GM23248 (cell line): ENCODE results near the gene TRMT2A. TPM values are rescaled to one million over a fixed set of nuclear protein-coding genes. Genes with fewer than 3 reads are reported as not detected.
"Not testable (repeated sequence)": the region's sequence is repeated elsewhere in the genome, so short reads cannot be mapped to it uniquely, and the experiment has no call there.

Source experiments
- DNase-seq: peaks from one replicate; pipeline ENCODE4 v3.0.0-alpha.2; 2015
- H2AFZ ChIP-seq: fragments of 200-600 bp; sonication (generic); 2 replicates; pipeline ENCODE4 v1.6.1; 2016; ENCODE audit warnings: antibody characterized with exemption
- H3F3A ChIP-seq: fragments of 200-600 bp; sonication (generic); 2 replicates; pipeline ENCODE4 v1.6.1; 2016; ENCODE audit warnings: mild to moderate bottlenecking, antibody characterized with exemption, mixed run types; ENCODE audit not compliant: insufficient read depth
- H3K27ac ChIP-seq: fragments of 200-600 bp; sonication (generic); 2 replicates; pipeline ENCODE4 v1.5.1; 2016; ENCODE audit warnings: mild to moderate bottlenecking
- H3K27me3 ChIP-seq: fragments of 200-600 bp; sonication (generic); replicated peaks from 2 replicates; pipeline ENCODE4 v1.6.1; 2016; ENCODE audit warnings: mild to moderate bottlenecking; ENCODE audit not compliant: insufficient read depth
- H3K36me3 ChIP-seq: fragments of 200-600 bp; sonication (generic); 2 replicates; pipeline ENCODE4 v1.6.1; 2016; ENCODE audit warnings: low read depth, mild to moderate bottlenecking
- H3K4me1 ChIP-seq: fragments of 200-600 bp; sonication (generic); 2 replicates; pipeline ENCODE4 v1.6.1; 2016; ENCODE audit warnings: mild to moderate bottlenecking; ENCODE audit not compliant: insufficient read depth
- H3K4me2 ChIP-seq: fragments of 200-600 bp; sonication (generic); one replicate; pipeline ENCODE4 v1.6.1; 2016; ENCODE audit warnings: mild to moderate bottlenecking; ENCODE audit not compliant: unreplicated experiment
- H3K4me3 ChIP-seq: fragments of 200-600 bp; sonication (generic); 2 replicates; pipeline ENCODE4 v1.5.1; 2016; ENCODE audit warnings: mild to moderate bottlenecking
- H3K79me2 ChIP-seq: fragments of 200-600 bp; sonication (generic); 2 replicates; pipeline ENCODE4 v1.6.1; 2016; ENCODE audit warnings: mild to moderate bottlenecking; ENCODE audit not compliant: insufficient read depth
- H3K9ac ChIP-seq: fragments of 200-600 bp; sonication (generic); 2 replicates; pipeline ENCODE4 v1.6.1; 2016; ENCODE audit warnings: mild to moderate bottlenecking
- H3K9me2 ChIP-seq: fragments of 200-600 bp; sonication (generic); 2 replicates; pipeline ENCODE4 v1.6.1; 2016; ENCODE audit warnings: mixed run types, mild to moderate bottlenecking, moderate library complexity; ENCODE audit not compliant: insufficient read depth
- H3K9me3 ChIP-seq: fragments of 200-600 bp; sonication (generic); one replicate; pipeline ENCODE4 v1.6.1; 2017; ENCODE audit warnings: low read depth
- H4K20me1 ChIP-seq: fragments of 200-600 bp; sonication (generic); 2 replicates; pipeline ENCODE4 v1.6.0; 2016; ENCODE audit not compliant: insufficient read depth
- EZH2 ChIP-seq: fragments of 200-600 bp; sonication (generic); IDR thresholded peaks from 2 replicates; pipeline ENCODE4 v1.6.1; 2018; ENCODE audit warnings: antibody characterized with exemption, mild to moderate bottlenecking; ENCODE audit not compliant: insufficient read depth, poor library complexity, severe bottlenecking
- EZH2phosphoT487 ChIP-seq: fragments of 200-600 bp; sonication (generic); IDR thresholded peaks from 2 replicates; pipeline ENCODE4 v1.6.1; 2018; ENCODE audit warnings: antibody characterized with exemption, moderate library complexity, mild to moderate bottlenecking, low read depth; ENCODE audit not compliant: insufficient read depth
- WGBS, 2 experiments: methylation state at CpG; one replicate each; pipeline ENCODE4 v1.1.6; 2015 to 2017; ENCODE audit warnings: low lambda C conversion rate in 2 of 2, low coverage in 1 of 2; ENCODE audit errors: missing lambda C conversion rate in 2 of 2; 5-methylcytosine and 5-hydroxymethylcytosine counted together
- in situ Hi-C: fragments of 300-500 bp; cut with MboI; formaldehyde crosslinking; loops from 2 replicates; pipeline ENCODE4 v1.15.0; 2020
- polyA plus RNA-seq: library from polyadenylated mRNA; unstranded; fragments of >200 nt; fragmentation: Nextera tagmentation; extraction: Ambion mirVana; gene quantifications from 2 replicates; pipeline ENCODE4 v1.2.1, GENCODE V29; 2016
- total RNA-seq: library from RNA; depleted of rRNA; stranded (reverse); fragments of >200 nt; shearing (Covaris generic); gene quantifications from 2 replicates; pipeline ENCODE4 v1.2.3, GENCODE V29; 2014

Gene TRMT2A
- total and polyA plus RNA-seq, 2 experiments from 2014 or later, result 42.2 to 72.0 TPM

DNA sequence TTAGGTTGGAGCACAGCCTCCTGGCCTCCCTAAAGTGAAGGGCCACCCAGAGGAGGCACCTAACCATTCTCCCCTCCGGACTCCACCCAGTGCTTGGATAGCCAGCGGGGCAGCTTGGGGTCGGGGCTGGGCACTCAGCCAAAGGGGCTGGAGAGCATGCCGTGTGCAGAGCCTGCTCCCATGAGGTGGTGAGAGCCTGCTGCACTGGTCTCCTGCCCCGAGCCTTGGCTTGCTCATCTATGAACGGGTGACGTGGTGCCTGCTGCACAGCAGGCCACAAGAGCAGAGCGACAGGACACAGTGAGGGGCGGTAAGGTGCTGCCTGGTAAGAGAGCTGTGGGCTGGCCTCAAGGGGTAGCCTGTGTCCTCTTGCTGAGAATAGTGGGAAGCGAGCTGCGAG lies 47.8 kb upstream of the TRMT2A start:
- H3K9me2 ChIP-seq, result no peaks in the 10 kb centered on the region
- H3K4me1 ChIP-seq, result no peaks in the 10 kb centered on the region
- H3K4me3 ChIP-seq, result no peak overlapping the region
- H3K9me3 ChIP-seq, result no peaks in the 10 kb centered on the region
- DNase-seq, result no peak
- H3K9ac ChIP-seq, result no peak overlapping the region
- H3K4me2 ChIP-seq, result no peak overlapping the region
- WGBS, 2 experiments, result 51 to 56% methylated on average over 11 of the region's 11 CpGs
- H3F3A ChIP-seq, result no peaks in the 10 kb centered on the region
- H3K27me3 ChIP-seq, result no peaks in the 10 kb centered on the region; the same call in 1 of the 2 replicates
- H3K36me3 ChIP-seq, result no peaks in the 10 kb centered on the region
- no peak overlapping the region for H3K27ac ChIP-seq
- H4K20me1 ChIP-seq, result no peaks in the 10 kb centered on the region
- no peaks in the 10 kb centered on the region for H3K79me2 ChIP-seq
- TF ChIP-seq EZH2phosphoT487, result no peak
- no peak for TF ChIP-seq EZH2
- in situ Hi-C loops, result no loop called here
- no peak overlapping the region for H2AFZ ChIP-seq

DNA sequence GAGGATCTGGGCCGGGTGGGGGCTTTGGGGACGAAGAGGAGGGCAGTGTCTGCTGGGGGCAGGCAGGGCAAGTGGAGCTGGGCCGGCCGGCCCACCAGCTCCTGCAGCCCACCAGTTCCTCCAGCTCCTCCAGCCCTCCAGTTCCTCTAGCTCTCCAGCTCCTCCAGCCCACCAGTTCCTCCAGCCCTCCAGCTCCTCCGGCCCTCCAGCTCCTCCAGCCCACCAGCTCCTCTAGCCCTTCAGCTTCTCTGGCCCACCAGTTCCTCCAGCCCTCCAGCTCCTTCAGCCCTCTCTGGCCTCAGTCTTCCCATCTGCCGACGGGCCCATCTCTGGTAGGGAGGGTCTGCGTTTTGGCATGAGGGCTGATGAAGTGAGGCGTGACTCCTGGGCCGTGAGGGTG lies 43.0 kb upstream of the TRMT2A start:
- WGBS, 2 experiments, result 41 to 54% methylated on average over 7 to 10 of the region's 10 CpGs
- Histone ChIP-seq H3K4me2 (no peak overlapping the region), H3K9me2 (no peaks in the 10 kb centered on the region), H3K36me3 (no peaks in the 10 kb centered on the region), H2AFZ (no peak overlapping the region), H3K4me3 (no peak overlapping the region), H3K4me1 (no peaks in the 10 kb centered on the region), H3K27ac (no peak overlapping the region), H3K9me3 (no peaks in the 10 kb centered on the region), H3K79me2 (no peaks in the 10 kb centered on the region), H3K27me3 (no peaks in the 10 kb centered on the region; the same call in 1 of the 2 replicates), H3F3A (no peaks in the 10 kb centered on the region), H3K9ac (no peak overlapping the region), H4K20me1 (no peaks in the 10 kb centered on the region)
- in situ Hi-C loops, result no loop called here
- no peak for DNase-seq
- TF ChIP-seq EZH2phosphoT487, result no peak
- no peak for TF ChIP-seq EZH2

DNA sequence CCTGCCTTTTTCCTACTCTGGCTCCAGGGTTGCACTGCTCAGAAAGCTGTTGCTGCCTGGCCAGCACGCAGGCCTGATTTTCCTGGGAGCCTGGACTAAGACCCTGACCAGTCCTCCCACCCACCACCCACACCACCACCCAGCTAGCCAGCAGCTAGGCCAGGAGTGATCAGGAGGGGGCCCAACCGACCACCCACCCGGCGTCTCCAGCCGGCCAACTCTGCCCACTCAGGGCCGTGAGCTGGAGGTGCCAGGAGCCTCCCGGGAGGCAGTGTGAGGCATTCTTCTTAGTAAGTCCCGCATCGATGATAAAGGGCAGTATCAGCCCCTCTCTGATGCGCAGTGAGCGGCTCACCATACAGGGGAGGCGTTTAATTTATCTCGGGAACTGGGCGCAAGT lies 42.5 kb upstream of the TRMT2A start:
- H3K4me2 ChIP-seq, H3K9me3 ChIP-seq, H3F3A ChIP-seq, H4K20me1 ChIP-seq, H3K27me3 ChIP-seq, H3K4me1 ChIP-seq, H3K79me2 ChIP-seq, H2AFZ ChIP-seq, H3K9ac ChIP-seq, H3K36me3 ChIP-seq, DNase-seq, H3K4me3 ChIP-seq, H3K9me2 ChIP-seq, H3K27ac ChIP-seq: not testable (repeated sequence)
- WGBS, 2 experiments, result 67 to 69% methylated on average over 6 to 14 of the region's 14 CpGs
- in situ Hi-C loops, result loop anchor here (5.0 kb wide), 1 partner anchor 123 kb away; no protein-coding TSS in a partner anchor

DNA sequence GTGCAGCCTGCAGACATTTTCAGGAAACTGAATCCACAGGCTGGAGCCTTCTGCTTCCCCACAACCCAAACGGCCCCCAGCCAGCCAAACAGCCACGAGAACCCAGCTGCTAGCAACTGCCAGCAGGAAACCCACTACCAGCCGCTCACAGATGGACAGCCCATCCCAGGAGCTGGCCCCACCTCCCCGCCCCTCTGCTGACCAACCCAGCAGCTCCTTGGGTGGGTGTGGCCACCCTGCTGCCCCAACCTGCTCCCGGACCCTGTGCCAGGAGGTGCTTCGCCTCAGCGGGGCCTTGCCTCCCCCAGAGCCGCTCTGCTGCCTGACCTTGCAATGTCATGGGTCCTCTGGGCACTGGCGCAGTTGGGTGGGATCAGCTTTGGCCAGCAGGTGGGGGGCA lies 42.0 kb upstream of the TRMT2A start:
- no peaks in the 10 kb centered on the region for H4K20me1 ChIP-seq
- H3K4me1 ChIP-seq, result no peaks in the 10 kb centered on the region
- H3K27ac ChIP-seq, result no peak overlapping the region
- WGBS, 2 experiments, result 46 to 49% methylated on average over 8 to 9 of the region's 9 CpGs
- H3K4me2 ChIP-seq, result no peak overlapping the region
- DNase-seq, result no peak
- H3K79me2 ChIP-seq, result no peaks in the 10 kb centered on the region
- no peaks in the 10 kb centered on the region for H3K9me2 ChIP-seq
- no peaks in the 10 kb centered on the region; the same call in 1 of the 2 replicates for H3K27me3 ChIP-seq
- no peaks in the 10 kb centered on the region for H3F3A ChIP-seq
- H3K4me3 ChIP-seq, result no peak overlapping the region
- TF ChIP-seq EZH2, result no peak
- in situ Hi-C loops, result loop anchor here (5.0 kb wide), 1 partner anchor 123 kb away; no protein-coding TSS in a partner anchor
- H3K9me3 ChIP-seq, result no peaks in the 10 kb centered on the region
- H3K36me3 ChIP-seq, result no peaks in the 10 kb centered on the region
- H3K9ac ChIP-seq, result no peak overlapping the region
- no peak overlapping the region for H2AFZ ChIP-seq

DNA sequence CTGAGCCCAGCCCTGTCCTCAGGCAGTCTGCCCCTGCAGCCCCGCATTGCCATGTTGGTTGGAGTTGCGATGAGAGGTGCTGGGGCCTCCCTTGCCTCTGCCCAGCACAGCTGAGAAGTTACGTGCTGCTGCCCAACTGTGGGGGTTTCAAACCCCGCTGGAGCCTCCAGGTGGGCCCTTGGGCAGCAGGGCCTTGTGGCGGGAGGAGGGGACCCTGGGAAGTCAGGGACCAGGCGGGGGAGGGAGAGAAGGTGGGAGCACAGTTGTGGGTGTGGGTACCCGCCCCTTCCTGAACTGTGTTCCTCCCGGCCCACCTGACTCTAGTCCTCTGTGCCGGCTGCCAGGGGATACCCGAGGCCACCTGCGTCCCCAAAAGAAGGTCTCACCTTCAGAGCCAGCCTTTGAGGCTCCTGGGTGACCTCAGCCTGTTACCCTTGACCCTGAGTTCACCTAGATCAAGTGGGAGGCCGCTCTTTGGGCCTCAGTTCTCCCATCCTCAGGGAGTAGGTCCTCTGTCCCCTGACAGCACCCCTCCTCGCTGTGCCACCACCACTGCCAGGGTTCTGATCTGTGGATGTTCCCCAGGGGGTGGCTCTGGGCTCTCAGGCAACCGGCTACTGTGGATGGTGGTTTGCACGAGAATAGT lies 41.5 kb upstream of the TRMT2A start:
- H4K20me1 ChIP-seq, result no peaks in the 10 kb centered on the region
- H3K79me2 ChIP-seq, result no peaks in the 10 kb centered on the region
- no peaks in the 10 kb centered on the region for H3K4me1 ChIP-seq
- in situ Hi-C loops, result loop anchor here (5.0 kb wide), 1 partner anchor 124 kb away; no protein-coding TSS in a partner anchor
- no peak for DNase-seq
- no peaks in the 10 kb centered on the region; the same call in 1 of the 2 replicates for H3K27me3 ChIP-seq
- H2AFZ ChIP-seq, result no peak overlapping the region
- H3K9me3 ChIP-seq, result no peaks in the 10 kb centered on the region
- H3K4me3 ChIP-seq, result no peak overlapping the region
- H3K9ac ChIP-seq, result no peak overlapping the region
- no peak for TF ChIP-seq EZH2phosphoT487
- TF ChIP-seq EZH2, result no peak
- WGBS, 2 experiments, result 64 to 69% methylated on average over 12 to 15 of the region's 15 CpGs
- H3K9me2 ChIP-seq, result no peaks in the 10 kb centered on the region
- H3K27ac ChIP-seq, result no peak overlapping the region
- H3F3A ChIP-seq, result no peaks in the 10 kb centered on the region
- H3K4me2 ChIP-seq, result no peak overlapping the region
- H3K36me3 ChIP-seq, result no peaks in the 10 kb centered on the region
